ENCODE data around the gene OR2G3.

Gene OR2G3

DNA sequence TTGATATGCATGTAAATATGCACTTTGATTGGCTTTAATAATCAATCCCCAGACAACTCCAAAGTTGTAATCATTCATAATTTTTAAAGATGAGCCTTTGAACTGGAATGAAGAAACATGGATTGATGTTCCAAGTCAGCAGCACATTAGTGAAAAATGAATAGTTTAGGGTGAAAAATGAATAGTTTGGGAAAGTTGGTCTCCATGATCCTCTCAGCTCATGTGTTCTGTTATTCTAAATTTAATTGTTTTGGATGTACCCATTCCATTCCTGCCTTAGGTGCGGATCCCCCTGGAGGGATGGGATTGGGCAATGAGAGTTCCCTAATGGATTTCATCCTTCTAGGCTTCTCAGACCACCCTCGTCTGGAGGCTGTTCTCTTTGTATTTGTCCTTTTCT, at the start of gene OR2G3:
Gene OR2G3, plus strand, starts transcription at position 301 of the 400 bp plus-strand sequence. Its CDS starts 0 bp downstream, at position 301.
- DNase-seq, result no peak

DNA sequence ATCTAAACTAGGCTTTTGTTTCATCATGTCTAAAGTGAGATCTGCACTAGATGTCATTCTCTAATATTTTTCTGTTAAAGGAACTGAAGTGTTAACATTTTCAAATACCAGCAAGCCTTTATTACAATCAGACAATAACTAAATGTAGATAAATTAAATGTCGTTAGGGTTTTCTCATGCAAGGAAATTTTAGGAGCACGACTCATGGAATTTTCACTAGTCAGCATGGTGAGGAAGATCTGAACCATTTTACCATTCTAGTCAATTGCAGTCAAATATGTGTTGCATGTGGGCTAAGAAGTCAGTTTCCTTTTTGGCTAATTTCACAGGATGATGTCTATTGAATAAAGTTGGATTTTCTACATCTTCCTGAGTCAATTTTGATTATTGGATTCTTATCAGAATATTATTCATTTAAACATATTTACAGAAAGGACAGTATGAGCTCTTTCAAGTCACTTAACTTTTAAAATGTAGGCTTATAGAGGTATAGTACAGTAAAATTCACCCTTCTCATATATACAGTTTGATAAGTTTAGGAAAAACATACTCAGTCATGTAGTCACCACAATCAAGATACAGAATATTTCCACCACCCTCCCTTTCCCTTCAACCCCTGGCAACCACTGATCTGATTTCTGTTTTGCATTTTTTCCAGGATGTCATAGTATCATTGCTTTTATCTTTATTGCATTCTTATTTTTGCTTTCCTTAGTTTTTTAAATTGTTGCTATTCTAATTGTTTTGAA, 47.3 kb upstream of the OR2G3 start:
- DNase-seq, result no peak

DNA sequence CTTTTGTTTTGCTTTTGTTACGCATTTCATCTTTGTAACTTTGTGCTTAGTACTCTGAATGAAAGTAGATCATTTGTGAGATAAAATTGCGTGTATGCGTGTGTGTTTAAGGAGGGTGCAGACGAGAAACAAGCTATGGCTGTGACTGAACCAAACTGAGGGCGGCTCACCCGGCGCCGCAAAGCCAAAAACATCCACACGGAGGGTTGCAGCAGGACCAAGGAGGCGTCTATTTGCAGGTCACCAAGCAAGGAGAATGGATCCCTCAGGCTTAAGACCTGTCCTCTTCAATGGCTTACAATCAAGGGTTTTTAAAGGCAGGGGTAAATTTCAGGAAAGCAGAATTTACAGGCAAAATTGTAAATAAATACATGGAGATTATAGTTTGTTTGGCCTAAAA, 43.7 kb upstream of the OR2G3 start:
- DNase-seq, result no peak

DNA sequence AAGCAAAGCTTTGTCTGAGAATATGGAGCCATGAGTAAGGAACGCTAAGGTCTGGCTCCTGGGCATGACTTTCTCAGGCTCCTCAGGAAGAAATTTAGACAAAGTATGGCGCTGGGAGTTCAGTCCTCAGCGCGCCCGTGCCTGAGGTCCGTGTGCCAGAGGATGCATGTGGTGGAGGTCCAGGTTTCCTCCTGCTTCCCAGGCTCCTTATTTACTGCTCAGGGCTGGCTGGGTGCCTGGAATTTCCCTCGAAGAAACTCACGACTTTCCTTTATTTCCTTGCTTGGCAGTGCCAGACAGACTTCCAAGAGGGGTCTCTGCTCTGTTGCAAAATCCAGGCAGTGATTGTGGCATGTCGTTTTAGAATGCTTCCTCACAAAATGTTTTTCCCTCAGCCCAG, 43.2 kb upstream of the OR2G3 start:
- DNase-seq, result no peak

DNA sequence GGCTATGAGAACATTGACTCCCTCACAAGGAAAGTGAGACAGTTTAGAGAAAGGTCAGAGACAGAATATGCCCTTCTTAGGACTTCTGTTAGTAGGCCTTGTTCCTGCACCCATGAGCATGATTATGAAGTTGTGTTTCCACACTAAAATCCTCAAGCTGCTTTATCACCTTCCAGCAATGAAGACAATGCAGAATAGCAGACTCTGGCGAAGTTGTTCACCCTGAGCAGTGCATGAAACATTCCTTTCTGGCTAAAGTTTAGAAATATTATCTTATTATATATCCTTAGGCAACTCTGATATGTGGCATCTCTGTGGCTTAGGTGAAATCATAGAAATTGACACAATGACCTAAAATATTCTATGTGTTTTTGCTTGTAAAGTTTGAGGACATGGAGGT, 31.1 kb upstream of the OR2G3 start:
- DNase-seq, result no peak

DNA sequence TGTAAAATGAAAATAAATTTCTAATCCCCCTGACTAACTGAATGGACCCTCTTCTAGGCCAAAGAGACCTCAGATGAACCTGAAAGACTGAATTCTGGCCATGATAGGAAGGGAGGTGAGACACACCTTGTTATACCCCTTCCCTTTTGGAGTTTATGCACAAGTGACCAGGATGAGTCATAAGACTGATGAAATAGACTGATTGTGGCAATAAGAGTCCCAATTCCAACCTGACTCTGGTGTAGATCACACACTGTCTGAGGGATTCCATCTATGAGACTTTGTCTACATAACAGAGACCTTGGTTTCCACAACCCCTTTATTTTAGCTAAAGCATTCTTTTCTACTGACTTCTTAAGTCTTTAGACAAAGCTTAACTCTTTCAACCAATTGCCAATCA, 30.7 kb upstream of the OR2G3 start:
- DNase-seq, result no peak

DNA sequence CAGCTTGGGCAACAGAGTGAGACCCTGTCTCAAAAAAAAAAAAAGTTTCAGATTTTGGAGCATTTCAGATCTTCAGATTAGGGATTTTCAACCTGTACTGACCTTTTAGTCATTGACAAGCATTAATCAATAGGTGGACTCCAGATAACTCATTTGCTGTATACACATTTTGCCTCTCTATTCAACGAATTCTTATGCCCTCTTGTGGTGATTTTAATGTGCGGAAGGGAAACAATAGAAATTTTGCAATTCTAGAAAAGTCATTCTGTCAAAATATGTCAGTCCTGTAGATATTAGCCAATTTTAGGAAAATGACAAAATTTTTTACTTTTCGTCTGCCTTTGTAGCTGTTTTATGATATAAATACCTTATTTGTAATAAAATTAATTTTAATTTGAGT, 28.9 kb upstream of the OR2G3 start:
- DNase-seq, result no peak

DNA sequence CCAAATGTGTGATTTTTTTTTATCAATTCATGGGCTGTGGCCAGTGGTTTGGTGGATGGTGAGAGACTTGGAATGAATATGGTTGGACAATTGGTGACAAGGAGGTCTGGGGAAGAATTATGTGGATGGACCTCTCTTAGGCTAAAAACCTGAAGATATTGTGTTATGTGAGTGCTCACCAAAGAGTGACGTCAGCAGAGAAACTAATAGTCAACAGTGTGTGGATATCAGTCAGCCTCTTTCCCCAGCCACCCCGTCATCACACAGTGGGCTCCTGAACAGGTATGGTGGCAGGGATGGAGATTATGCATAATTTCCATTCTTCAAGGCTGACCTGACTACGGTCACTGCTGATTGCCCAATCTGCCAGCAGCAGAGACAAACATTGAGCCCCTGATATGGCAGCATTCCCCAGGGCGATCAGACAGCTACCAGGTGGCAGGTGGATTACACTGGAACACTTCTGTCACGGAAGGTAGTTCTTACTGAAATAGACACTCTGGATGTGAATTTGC, 26.4 kb upstream of the OR2G3 start:
- DNase-seq, result no peak

DNA sequence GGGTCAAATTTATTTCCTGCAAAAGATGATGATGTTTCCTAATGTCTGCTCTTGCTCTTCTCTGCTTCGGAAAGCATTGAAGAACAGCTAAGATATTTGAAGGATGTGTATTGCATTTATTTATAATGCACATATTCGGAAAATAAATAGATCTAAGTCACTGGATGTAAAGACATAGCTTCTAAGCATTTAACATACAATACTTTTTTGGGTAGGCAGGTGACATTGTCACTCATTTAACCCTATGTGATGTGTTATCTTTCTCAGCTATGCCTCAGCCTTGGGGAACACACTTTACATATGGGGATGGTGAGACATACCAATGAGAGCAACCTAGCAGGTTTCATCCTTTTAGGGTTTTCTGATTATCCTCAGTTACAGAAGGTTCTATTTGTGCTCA, 17.3 kb upstream of the OR2G3 start, which contains the start of gene OR2G2:
Gene OR2G2, plus strand, starts transcription at position 301 of the 400 bp plus-strand sequence. Its CDS starts 0 bp downstream, at position 301.
- DNase-seq, result no peak

DNA sequence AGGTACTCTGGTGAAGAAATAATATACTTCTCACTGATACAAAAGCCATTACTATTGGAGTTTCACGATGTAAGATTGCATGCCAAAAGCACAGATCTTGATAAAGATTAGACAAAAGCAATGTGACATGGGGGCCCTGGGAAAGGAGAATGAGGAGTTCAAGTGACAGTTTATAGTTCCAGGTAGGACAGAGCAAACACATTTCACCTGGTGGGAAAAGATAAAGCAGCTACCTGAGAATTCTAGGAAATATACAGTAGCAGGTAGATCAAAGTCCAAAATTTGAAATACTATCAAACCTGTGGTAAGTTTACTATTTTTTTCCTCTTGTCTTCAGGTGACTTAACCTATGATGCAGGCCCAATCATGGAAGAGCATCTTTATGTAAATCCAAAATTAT, 8.0 kb downstream of the OR2G3 start:
- DNase-seq, result no peak

DNA sequence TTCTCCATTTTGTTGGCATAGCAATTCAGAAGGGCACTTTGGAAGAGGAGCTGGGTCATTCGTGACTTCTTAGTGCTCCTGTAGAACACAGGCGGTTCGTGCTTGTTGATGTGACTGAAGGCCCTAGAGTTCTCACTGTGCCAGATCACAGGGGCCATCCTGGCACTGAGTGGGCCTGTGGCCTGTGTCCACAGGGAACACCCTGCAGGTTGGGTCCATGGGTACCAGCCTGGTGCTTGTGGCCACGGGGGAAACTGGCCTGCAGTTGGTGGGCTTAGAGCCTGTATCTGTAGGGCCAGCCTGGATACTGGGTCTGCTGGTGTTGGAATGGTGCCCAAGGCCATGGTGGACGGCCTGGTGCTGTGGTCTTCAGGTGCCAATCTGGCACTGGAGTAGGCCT, 9.2 kb downstream of the OR2G3 start:
- no peak for DNase-seq

DNA sequence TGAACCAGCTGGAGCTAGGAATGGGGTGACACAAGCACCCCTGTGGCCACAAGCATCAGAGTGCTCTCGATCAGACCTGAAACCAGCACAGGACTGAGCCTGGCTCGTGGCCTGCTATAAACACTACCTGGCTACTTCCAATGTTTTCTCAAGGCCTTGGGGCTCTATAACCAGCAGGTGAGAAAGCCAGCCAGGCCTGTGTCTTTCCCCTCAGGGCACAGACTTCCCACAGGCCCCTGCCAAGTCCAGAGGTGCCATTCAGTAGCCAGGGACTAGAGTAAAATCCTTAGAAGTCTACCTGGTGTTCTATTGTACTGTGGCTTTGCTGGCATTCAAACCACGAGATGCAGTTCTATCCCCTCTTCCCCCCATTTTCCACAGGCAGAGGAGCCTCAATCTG, 22.6 kb downstream of the OR2G3 start:
- DNase-seq, result no peak

DNA sequence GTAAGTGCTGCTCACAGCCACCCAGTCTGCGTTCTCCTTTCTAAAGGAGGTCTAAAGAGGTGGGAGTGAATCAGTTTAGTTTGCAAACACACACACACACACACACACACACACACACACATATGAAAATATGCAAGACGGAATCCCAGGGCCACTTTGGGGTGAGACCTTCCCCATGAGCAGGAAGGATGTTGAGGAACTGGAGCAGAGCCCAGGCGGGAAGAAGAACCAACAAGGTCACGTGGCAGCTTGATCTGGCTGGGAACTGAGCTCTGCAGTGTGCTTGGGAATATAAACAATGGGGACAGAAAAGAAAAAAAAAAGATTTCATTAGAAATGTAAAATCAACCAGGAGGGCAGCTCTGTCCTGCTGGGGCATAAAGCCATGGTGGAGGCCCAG, 32.6 kb downstream of the OR2G3 start:
- no peak for DNase-seq

DNA sequence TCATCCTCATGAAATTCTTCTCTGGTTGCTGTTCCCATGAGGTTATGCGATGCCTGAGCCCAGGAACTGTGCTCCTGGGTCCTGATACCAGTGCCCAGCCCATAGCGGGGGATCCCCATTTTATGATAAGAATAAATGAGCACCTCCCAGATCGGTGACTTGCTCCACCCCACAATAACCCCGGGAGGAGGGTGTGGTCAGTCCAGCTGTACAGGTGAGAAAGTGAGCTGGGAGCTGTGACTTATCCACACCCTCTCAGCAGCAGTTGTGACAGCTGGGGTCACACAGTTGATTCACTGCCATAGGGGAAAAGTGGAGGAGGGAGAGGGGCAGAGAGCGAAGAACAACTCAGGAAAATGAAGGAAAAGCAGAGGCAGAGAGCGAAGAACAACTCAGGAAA, 33.4 kb downstream of the OR2G3 start:
- no peak for DNase-seq

DNA sequence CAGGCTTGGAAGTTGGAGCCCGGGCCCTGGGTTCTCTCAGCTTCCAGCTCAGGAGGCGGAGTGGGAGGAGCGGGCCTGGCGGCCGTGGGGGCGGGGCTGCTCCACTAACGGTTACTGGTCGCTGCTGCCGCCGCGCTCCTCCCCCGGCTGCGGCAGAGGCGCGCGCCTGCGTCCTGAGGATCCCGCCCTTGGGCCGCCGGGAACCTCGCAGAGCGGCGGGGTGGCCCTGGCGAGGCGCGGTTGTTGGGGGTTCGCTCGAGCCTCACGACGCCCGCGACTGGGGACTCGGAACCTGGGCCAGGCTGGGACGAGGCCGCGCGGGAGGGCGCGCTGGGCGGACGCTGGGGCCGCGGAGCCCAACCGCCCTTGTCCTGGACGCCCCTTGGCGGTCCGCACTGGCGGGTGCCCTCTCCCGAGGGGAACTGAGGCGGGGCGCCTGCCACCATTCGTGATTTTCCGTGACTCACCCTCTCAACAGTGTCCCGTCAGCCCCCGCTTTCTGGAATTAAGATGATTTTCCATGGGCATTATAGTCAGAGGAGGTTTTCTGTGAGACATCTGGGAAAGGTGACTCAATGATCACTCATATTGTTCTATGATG, 34.1 kb downstream of the OR2G3 start:
- no peak for DNase-seq

DNA sequence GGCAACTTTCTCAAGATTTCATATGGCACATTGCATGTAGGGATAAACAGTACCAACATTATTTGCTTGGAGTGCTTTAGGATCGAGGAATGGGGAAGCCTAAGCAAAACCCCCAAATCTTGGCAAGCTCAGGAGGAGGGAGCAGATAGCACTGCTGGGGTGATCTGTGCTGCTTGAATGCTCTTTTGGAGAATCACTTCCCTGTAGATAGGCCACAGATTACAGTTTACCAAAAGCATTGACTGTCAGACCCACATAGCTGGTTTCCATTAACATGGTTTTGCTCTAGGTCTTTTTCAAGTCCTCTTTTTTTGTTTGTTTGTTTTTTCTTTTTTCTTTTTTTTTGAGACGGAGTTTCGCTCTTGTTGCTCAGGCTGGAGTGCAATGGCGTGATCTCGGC, 37.4 kb downstream of the OR2G3 start:
- DNase-seq, result no peak

DNA sequence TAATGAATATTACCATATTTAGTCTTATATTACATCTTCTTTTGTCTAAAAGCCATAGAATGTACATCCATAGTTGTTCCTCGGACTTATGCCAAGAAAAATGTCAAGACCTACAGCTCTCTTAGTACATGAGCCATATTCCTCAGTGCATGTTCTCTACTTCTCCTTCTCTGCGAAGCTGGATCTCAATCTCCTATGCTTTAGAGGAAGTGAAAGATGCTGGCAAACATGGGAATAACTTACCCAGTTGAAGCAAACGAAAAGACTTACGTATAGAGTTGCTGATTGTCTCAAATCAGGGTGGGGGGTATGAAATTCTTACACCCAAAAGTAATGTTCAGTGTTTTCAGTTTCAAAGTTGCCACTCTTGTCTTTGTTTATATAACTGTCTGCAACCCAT, 41.5 kb downstream of the OR2G3 start:
- DNase-seq, result no peak

DNA sequence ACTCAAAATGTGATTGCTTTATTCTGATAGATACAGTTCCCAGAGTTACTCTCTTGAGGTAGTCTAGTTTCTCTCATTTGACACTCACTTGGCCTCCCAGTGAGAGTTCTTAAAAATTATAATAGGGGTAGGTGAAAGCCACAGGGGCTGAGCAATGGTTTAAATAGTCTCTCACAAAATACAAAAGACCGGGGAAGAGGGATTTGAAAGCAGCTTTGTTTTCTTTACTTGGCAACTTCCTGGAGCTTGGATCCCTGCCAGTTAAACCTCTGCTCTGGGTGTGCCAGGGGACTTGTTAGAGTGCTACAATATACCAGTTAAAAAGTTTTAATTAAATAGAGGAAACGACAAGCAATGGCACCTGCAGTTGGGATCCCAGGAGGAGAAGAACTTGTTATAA, 42.5 kb downstream of the OR2G3 start:
- DNase-seq, result no peak

DNA sequence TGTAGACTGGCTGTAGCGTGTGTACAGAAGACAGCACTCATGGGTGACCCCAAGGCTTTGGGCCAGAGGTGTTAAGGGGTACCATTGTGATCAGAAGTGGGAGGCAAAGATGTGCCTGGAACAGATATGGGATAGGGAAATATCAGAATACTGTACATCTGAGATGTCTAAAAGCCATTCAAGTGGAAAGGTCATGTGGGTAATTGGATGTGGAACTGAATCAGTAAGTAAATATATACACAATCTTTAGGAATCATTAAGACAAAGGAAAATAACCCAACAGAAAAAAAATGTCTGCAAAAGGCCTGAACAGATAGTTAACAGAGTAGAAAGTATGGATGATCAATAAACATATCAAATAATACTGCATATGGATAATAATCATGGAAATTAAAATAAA, 47.7 kb downstream of the OR2G3 start:
- DNase-seq, result no peak

Measured in stimulated activated naive CD4-positive, alpha-beta T cell treated with Interleukin-2 at 50 U/mL for 16 hours (primary cell).